H1 (cell line): ENCODE results near the gene GPALPP1. TPM values are rescaled to one million over a fixed set of nuclear protein-coding genes. Genes with fewer than 3 reads are reported as not detected.

Source experiments
- polyA plus RNA-seq, 7 experiments: library from polyadenylated mRNA; depleted of rRNA in 3 of 7; stranded (reverse) in 5 of 7; unstranded in 2 of 7; fragments of >200 nt in 5 of 7; fragments of 200-250 nt in 2 of 7; gene quantifications; 1 replicate in 5 of 7; 2 replicates in 1 of 7; 4 replicates in 1 of 7; pipeline versions ENCODE4 v1.2.1 to v1.2.3, GENCODE V29; 2011 to 2013; ENCODE audit warnings: missing spikeins in 2 of 7, mixed read lengths in 2 of 7
- small RNA-seq: library from polyadenylated mRNA; stranded (forward); fragments of <200 nt; extraction: miRNeasy Mini kit (QIAGEN cat#:217004); gene quantifications from one replicate; pipeline ENCODE3, GENCODE V24; 2013; ENCODE audit not compliant: insufficient read depth
- total RNA-seq: library from RNA; stranded (reverse); fragmentation: NEBNext Ultra II Directional; extraction: Animal tissue kit (Norgen Biotek cat#: 25700); gene quantifications from 2 replicates; pipeline ENCODE4 v1.2.1, GENCODE V29; 2021

Gene GPALPP1
- total and polyA plus RNA-seq, 2 of the 8 experiments (the other 6 are each of a cell fraction or from before 2014, with no cell fraction given), result 8.5 to 26.1 TPM

Small RNAs within 50 kb of the gene (small RNA-seq; reads per million reads assigned to genes)
- not detected for gene RN7SL49P

Other genes starting within 250 kb of the GPALPP1 start
- 16.6 and 17.0 TPM in 2 replicates for gene NUFIP1, start 67 bp upstream of the GPALPP1 start, total RNA-seq
- 4.6 and 5.3 TPM in 2 replicates for gene NUFIP1, start 67 bp upstream of the GPALPP1 start, polyA plus RNA-seq (2011; rRNA removed)
- gene GTF2F2, start 131.0 kb downstream of the GPALPP1 start, total RNA-seq, result 31.1 and 32.8 TPM in 2 replicates
- 7.3 and 10.8 TPM in 2 replicates for gene GTF2F2, start 131.0 kb downstream of the GPALPP1 start, polyA plus RNA-seq (2011; rRNA removed)
- not detected in 2 replicates for gene KCTD4, start 211.5 kb downstream of the GPALPP1 start, total RNA-seq
- not detected in 2 replicates for gene KCTD4, start 211.5 kb downstream of the GPALPP1 start, polyA plus RNA-seq (2011; rRNA removed)